ENCODE data around the gene KISS1.

- TF ChIP-seq ZNF671 (CRISPR knock-in tag; IDR thresholded peaks at IDR 0.05) (no peak), OVOL2 (CRISPR knock-in tag; IDR thresholded peaks at IDR 0.05; ENCODE audit: borderline replicate concordance) (no peak), CTCF (IDR thresholded peaks at IDR 0.05) (no peak), FOXK1 (CRISPR knock-in tag; IDR thresholded peaks at IDR 0.05) (no peak), ATF3 (CRISPR knock-in tag; conservative IDR thresholded peaks at IDR 0.05) (no peak), SMAD3 (CRISPR knock-in tag; IDR thresholded peaks at IDR 0.05; ENCODE audit: borderline replicate concordance) (no peak), IRF2 (CRISPR knock-in tag; IDR thresholded peaks at IDR 0.05; ENCODE audit: borderline replicate concordance, low read depth) (no peak), MXD4 (CRISPR knock-in tag; IDR thresholded peaks at IDR 0.05; ENCODE audit: borderline replicate concordance) (no peak), ATF1 (CRISPR knock-in tag; IDR thresholded peaks at IDR 0.05) (no peak), TEAD4 (CRISPR knock-in tag; IDR thresholded peaks at IDR 0.05) (no peak), TEAD1 (CRISPR knock-in tag; IDR thresholded peaks at IDR 0.05) (no peak), ATF2 (CRISPR knock-in tag; IDR thresholded peaks at IDR 0.05; ENCODE audit: borderline replicate concordance, low read depth) (no peak)
These were observed 25.0 kb upstream of the KISS1 start for GRCh38 chr1:204221271-204221670.
